PC-9 (cell line): ENCODE results near the gene BCL2L11.

Experiments
- CTCF ChIP-seq: fragments of 200-600 bp; sonication (generic); conservative IDR thresholded peaks from 2 replicates; pipeline ENCODE4 v1.6.1; 2017; ENCODE audit warnings: mixed run types, antibody characterized with exemption, mild to moderate bottlenecking, moderate library complexity
- EZH2 ChIP-seq: fragments of 200-600 bp; sonication (generic); IDR thresholded peaks from 2 replicates; pipeline ENCODE4 v1.8.0; 2017; ENCODE audit warnings: antibody characterized with exemption, low read depth

- TF ChIP-seq EZH2: no peak
- no peak for TF ChIP-seq CTCF
These were observed 78.0 kb downstream of the BCL2L11 start for GRCh38 chr2:111198701-111199100.
